Skeletal muscle tissue (tissue), 2 donors: ENCODE data around the gene SLC35A3. TPM values are rescaled to one million over a fixed set of nuclear protein-coding genes. Genes with fewer than 3 reads are reported as not detected.

ENCODE experiments used
- small RNA-seq: library from RNA; depleted of rRNA; stranded (forward); fragments of <200 nt; gene quantifications from one replicate; pipeline ENCODE3, GENCODE V24; 2014
- total RNA-seq: library from RNA; depleted of rRNA; stranded (reverse); fragments of >200 nt; gene quantifications from one replicate; pipeline ENCODE4 v1.2.3, GENCODE V29; 2014

SLC35A3 gene
- total RNA-seq, 1 donor from 2014 or later = 12.0 TPM

Small RNA genes lying within 50 kb of the gene (small RNA-seq; reads per million reads assigned to genes)
- not detected for gene RNU6-1318P
- gene RNU6-750P = not detected

Other genes with a start within 250 kb of the SLC35A3 start
- 5.7 TPM for gene FRRS1, start 203.4 kb upstream of the SLC35A3 start, total RNA-seq
- gene AGL, start 119.6 kb upstream of the SLC35A3 start, total RNA-seq = 156 TPM
- gene SASS6, start 162.9 kb downstream of the SLC35A3 start, total RNA-seq = 1.6 TPM
- 16.2 TPM for gene TRMT13, start 163.2 kb downstream of the SLC35A3 start, total RNA-seq
- gene LRRC39, start 208.3 kb downstream of the SLC35A3 start, total RNA-seq = 164 TPM